GM19240 (cell line): ENCODE measurements around the gene KPNA3.
"Not testable (repeated sequence)": the region's sequence is repeated elsewhere in the genome, so short reads cannot be mapped to it uniquely, and the experiment has no call there.

ENCODE experiments used
- DNase-seq: peaks from one replicate; pipeline ENCODE4 v3.0.0; 2011; ENCODE audit warnings: low spot score; ENCODE audit not compliant: insufficient read length

Gene KPNA3

GRCh38 chr13:49759503-49759902, 33.0 kb downstream of the KPNA3 start:
- DNase-seq: no peak

GRCh38 chr13:49756263-49756662, 36.2 kb downstream of the KPNA3 start:
- no peak for DNase-seq

- no peak for DNase-seq
These were observed 38.3 kb downstream of the KPNA3 start for GRCh38 chr13:49754146-49754545.

GRCh38 chr13:49749848-49750247, 42.6 kb downstream of the KPNA3 start:
- DNase-seq: no peak

- no peak for DNase-seq
These were observed 46.4 kb downstream of the KPNA3 start for GRCh38 chr13:49746111-49746510.

GRCh38 chr13:49740870-49741269, 51.6 kb downstream of the KPNA3 start:
- DNase-seq: no peak

- no peak for DNase-seq
These were observed 52.8 kb downstream of the KPNA3 start for GRCh38 chr13:49739498-49740187.

- DNase-seq: no peak
These were observed 59.1 kb downstream of the KPNA3 start for GRCh38 chr13:49733181-49733951.

GRCh38 chr13:49731766-49732165, 60.7 kb downstream of the KPNA3 start:
- DNase-seq: no peak

- no peak for DNase-seq
These were observed 75.9 kb downstream of the KPNA3 start for GRCh38 chr13:49716615-49717014.

- no peak for DNase-seq
These were observed 77.7 kb downstream of the KPNA3 start for GRCh38 chr13:49714757-49715156.

- DNase-seq: no peak
These were observed 81.1 kb downstream of the KPNA3 start for GRCh38 chr13:49711218-49711863.

GRCh38 chr13:49704264-49704663, 88.2 kb downstream of the KPNA3 start:
- DNase-seq: not testable (repeated sequence)

- DNase-seq: no peak
These were observed 91.0 kb downstream of the KPNA3 start for GRCh38 chr13:49701491-49701890.

- DNase-seq: no peak
These were observed 95.0 kb downstream of the KPNA3 start for GRCh38 chr13:49697468-49697867.

- DNase-seq: no peak
These were observed 98.0 kb downstream of the KPNA3 start for GRCh38 chr13:49694446-49694845.

GRCh38 chr13:49693877-49694276, 98.6 kb downstream of the KPNA3 start:
- DNase-seq: no peak

- DNase-seq: no peak
These were observed 99.2 kb downstream of the KPNA3 start for GRCh38 chr13:49693191-49693733.

GRCh38 chr13:49690995-49691784, 101.3 kb downstream of the KPNA3 start, which contains the start of gene EBPL:
TSS of gene EBPL (minus strand) at chr13:49691486. CDS start at chr13:49691424, 62 bp downstream.
- DNase-seq: peak; percentile 77

GRCh38 chr13:49690133-49690994, 102.1 kb downstream of the KPNA3 start:
- DNase-seq: no peak
